Central memory CD4-positive, alpha-beta T cell (primary cell): ENCODE results near the gene RAB13.

Source experiments
- DNase-seq: peaks from one replicate; pipeline ENCODE4 v3.0.0; 2022

The RAB13 gene

DNA sequence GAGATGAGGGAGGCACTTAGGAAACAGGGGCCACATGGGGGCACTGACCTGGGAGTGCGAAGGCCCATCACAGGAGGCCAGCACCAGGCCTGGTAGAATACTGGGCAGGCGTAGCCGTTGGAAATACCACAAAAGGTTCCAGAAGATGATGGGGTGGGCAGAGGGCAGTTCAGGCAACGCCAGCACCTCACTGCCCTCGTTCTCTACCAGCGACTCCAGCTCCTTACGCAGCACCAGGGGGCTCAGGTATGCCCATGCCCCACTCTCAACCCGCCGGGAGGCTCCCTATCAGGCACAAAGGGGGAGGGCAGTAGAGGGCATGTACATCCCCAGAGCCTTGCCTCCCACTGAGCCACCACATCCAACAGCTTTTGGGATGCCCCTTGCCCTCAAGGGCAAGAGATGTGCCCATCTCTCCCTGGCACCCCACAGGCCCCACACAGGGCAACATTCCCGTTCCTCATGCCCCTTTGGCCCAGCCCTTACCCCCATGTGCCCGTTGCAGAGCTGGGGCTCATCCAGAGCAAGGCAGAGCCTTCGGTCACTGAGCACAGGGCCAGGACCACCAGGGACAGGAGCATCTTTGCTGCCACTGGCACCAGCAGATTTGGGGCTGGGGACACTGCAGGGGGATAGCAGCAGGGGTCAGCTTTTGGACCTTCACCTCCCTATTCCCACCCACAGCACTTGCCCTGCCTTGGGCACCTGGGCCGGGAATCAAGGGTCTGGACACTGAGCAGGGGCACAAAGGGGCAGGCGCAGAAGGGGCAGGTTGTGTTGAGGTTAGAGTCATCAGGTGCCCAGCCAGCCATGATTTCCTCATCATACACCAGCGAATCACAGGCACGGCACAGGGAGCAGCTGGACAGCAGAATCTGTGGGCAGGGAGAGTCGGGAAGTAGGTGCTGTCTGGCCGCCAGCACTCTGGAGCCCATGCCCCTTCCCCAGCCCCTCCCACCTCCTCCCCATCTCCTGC, 53.7 kb downstream of the RAB13 start:
- DNase-seq, result no peak
